Neural crest cell (in vitro differentiated cells): ENCODE results near the gene BCDIN3D. TPM values are rescaled to one million over a fixed set of nuclear protein-coding genes. Genes with fewer than 3 reads are reported as not detected.

Source experiments
- DNase-seq: peaks from one replicate; pipeline ENCODE4 v3.0.0; 2021; ENCODE audit warnings: low read depth, mixed read lengths, low spot score
- H3K27ac Mint-ChIP-seq: one replicate; pipeline ENCODE4 v1.8.0; 2021; ENCODE audit warnings: mild to moderate bottlenecking, mixed read lengths; ENCODE audit not compliant: unreplicated experiment
- H3K27me3 Mint-ChIP-seq: 2 replicates; pipeline ENCODE4 v1.8.0; 2021; ENCODE audit warnings: low read depth, mild to moderate bottlenecking, mixed read lengths
- H3K36me3 Mint-ChIP-seq: 2 replicates; pipeline ENCODE4 v1.8.0; 2021; ENCODE audit warnings: low read depth, mild to moderate bottlenecking, mixed read lengths
- H3K4me1 Mint-ChIP-seq: 2 replicates; pipeline ENCODE4 v1.8.0; 2021; ENCODE audit warnings: mixed read lengths
- H3K4me3 Mint-ChIP-seq: one replicate; pipeline ENCODE4 v1.8.0; 2021; ENCODE audit warnings: mild to moderate bottlenecking, mixed read lengths
- H3K9me3 Mint-ChIP-seq: 2 replicates; pipeline ENCODE4 v1.8.0; 2021; ENCODE audit warnings: mixed read lengths
- total RNA-seq: library from RNA; stranded (reverse); gene quantifications from 2 replicates; pipeline ENCODE4 v1.2.1, GENCODE V29; 2021
- TF ChIP-seq, protein P1 (sequence below): fragments of 200-600 bp; sonication (generic); conservative IDR thresholded peaks from 2 replicates; pipeline ENCODE4 v1.5.0; 2021; ENCODE audit warnings: antibody characterized with exemption, mild to moderate bottlenecking

BCDIN3D gene
- total RNA-seq, 1 donor from 2014 or later = 7.9 TPM

DNA sequence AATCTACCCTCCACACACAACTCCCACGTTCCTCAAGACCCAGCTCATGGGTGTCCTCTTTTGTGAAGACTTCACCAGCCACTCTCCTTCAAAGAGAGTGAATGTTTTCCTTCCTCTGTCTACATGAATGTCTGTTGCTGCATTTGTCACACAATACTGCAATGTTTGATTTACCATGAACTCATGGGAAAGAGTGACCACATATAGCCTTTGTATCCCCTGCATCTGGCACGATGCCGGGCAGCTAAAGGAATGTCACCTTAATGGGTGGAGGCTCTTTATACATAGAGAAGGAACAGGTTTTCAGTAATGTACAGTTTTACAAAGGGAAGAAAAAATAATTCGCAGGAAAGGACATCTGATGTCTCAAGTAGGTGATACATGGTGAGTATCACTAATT lies 12.1 kb upstream of the BCDIN3D start:
- TF ChIP-seq, protein P1, sequence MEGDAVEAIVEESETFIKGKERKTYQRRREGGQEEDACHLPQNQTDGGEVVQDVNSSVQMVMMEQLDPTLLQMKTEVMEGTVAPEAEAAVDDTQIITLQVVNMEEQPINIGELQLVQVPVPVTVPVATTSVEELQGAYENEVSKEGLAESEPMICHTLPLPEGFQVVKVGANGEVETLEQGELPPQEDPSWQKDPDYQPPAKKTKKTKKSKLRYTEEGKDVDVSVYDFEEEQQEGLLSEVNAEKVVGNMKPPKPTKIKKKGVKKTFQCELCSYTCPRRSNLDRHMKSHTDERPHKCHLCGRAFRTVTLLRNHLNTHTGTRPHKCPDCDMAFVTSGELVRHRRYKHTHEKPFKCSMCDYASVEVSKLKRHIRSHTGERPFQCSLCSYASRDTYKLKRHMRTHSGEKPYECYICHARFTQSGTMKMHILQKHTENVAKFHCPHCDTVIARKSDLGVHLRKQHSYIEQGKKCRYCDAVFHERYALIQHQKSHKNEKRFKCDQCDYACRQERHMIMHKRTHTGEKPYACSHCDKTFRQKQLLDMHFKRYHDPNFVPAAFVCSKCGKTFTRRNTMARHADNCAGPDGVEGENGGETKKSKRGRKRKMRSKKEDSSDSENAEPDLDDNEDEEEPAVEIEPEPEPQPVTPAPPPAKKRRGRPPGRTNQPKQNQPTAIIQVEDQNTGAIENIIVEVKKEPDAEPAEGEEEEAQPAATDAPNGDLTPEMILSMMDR = no peak
- peaks cover 72% of the 10 kb centered on the region for H3K27me3 Mint-ChIP-seq
- peaks cover 5% of the 10 kb centered on the region for H3K9me3 Mint-ChIP-seq
- H3K36me3 Mint-ChIP-seq = no peaks in the 10 kb centered on the region
- DNase-seq = no peak
- H3K4me3 Mint-ChIP-seq = no peak overlapping the region
- H3K4me1 Mint-ChIP-seq = no peaks in the 10 kb centered on the region
- no peak overlapping the region for H3K27ac Mint-ChIP-seq

DNA sequence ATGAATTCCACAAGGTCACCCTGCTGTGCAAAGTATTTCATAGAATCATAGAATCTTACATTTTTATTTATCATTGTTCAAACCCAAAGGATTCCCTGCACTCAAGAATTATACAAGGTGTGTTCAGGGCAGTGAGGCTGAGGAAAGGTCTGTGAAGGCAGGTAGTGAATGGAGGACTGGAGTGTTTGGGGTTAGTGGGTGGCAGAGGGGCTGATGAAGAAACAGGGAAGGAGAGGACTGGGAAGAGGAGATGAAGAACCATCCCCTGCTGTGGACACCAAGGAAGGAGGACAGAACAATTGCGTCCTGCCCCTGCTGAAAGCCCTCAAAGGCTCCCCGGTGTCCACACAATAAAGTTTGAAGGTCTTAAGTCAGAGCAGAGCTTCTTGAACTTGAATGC lies 10.8 kb upstream of the BCDIN3D start:
- DNase-seq = no peak
- Mint-ChIP-seq H3K27me3 (peaks cover 78% of the 10 kb centered on the region), H3K4me3 (no peak overlapping the region), H3K9me3 (peaks cover 2% of the 10 kb centered on the region), H3K4me1 (no peaks in the 10 kb centered on the region), H3K36me3 (no peaks in the 10 kb centered on the region), H3K27ac (no peak overlapping the region)
- TF ChIP-seq, protein P1 = no peak

DNA sequence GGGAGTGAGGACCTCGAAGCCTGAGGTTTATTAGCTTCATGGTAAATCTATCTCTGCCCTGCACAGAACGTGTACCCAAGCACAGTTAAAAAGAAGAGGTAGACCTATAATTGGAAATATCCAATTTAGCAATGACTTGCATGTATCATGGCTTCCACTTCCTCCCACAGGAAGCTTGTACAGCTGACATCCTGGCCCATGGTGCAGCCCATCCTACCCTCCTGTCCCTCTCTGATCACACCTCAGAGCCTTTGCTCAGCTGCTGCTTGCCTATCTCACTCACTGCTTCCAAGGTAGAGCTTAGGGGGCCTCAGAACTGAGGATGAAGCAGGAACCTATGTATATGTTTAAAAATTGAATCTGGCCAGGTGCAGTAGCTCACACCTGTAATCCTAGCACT lies 4.3 kb upstream of the BCDIN3D start:
- peaks cover 55% of the 10 kb centered on the region for H3K27me3 Mint-ChIP-seq
- no peaks in the 10 kb centered on the region for H3K36me3 Mint-ChIP-seq
- no peaks in the 10 kb centered on the region for H3K9me3 Mint-ChIP-seq
- no peak overlapping the region for H3K27ac Mint-ChIP-seq
- H3K4me3 Mint-ChIP-seq = peak overlapping the region; percentile 2
- H3K4me1 Mint-ChIP-seq = peaks cover 11% of the 10 kb centered on the region
- TF ChIP-seq, protein P1 = no peak
- no peak for DNase-seq

DNA sequence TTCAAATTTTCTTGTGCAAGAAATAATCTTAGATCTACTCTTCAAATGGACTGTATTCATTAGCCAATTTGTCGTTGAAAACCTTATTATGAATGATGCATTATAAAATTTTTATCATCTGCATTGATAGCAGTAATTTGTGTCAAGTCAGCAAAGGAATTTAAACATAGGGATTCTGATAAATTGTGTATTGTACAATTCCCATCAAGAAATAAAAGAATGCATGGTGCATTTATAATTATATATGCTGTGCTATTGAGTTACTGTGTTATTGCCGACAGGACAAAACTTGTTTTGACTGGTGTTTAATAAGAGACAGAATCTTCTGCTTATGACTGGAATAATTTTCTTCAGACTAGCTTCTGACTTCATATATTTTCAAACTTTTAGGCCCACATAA lies 3.1 kb upstream of the BCDIN3D start:
- DNase-seq = no peak
- H3K4me3 Mint-ChIP-seq = no peak overlapping the region
- peaks cover 45% of the 10 kb centered on the region for H3K27me3 Mint-ChIP-seq
- no peaks in the 10 kb centered on the region for H3K36me3 Mint-ChIP-seq
- H3K4me1 Mint-ChIP-seq = peaks cover 21% of the 10 kb centered on the region
- no peak overlapping the region for H3K27ac Mint-ChIP-seq
- no peaks in the 10 kb centered on the region for H3K9me3 Mint-ChIP-seq
- TF ChIP-seq, protein P1 = no peak

DNA sequence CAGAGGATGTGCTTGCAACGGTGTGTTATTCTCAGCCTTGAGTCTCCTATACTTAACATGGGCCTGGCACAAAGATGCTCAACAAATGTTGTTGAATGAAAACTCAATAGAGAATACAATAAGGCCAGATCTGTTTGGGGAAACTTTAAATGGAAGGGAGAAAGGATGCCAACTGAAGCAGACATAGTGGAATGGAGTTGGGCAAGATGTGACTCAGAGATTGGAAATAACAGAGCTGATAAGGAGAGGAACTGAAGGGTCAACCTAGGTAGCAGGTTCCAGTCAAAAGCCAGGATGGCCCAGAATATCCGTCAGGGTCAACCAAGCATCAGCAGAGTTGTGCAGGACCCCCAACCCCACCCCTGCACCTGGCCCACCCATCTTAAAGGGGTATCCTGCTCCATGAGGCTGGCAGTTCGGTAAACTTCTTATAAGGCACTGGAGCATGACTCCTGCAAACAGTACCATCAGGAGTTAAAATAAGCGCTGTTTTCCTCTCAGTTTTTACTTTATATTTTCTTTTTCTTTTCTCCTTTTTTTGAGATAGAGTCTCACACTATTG lies 1.1 kb upstream of the BCDIN3D start:
- Mint-ChIP-seq H3K4me1 (peaks cover 21% of the 10 kb centered on the region), H3K36me3 (no peaks in the 10 kb centered on the region), H3K27me3 (peaks cover 30% of the 10 kb centered on the region), H3K27ac (no peak overlapping the region), H3K4me3 (peak overlapping the region; percentile 94), H3K9me3 (no peaks in the 10 kb centered on the region)
- DNase-seq = no peak
- TF ChIP-seq, protein P1 = no peak
